ENCODE results near the gene FNDC3B. TPM values are rescaled to one million over a fixed set of nuclear protein-coding genes. Genes with fewer than 3 reads are reported as not detected.

The FNDC3B gene
- total and polyA plus RNA-seq, 2 donors (not counting 3 experiments of a cell fraction or from before 2014, with no cell fraction given): 91.6 to 295 TPM

GRCh38 chr3:172219750-172220149, 180.4 kb downstream of the FNDC3B start:
- POLR2A ChIA-PET: no interaction called here
- Histone ChIP-seq H3K36me3 (ENCODE audit: control insufficient read depth in 2 of 2, extremely low read depth in 1 of 2, insufficient read depth in 2 of 2, low read length in 2 of 2) (peaks cover 0 to 2% of the 10 kb centered on the region in 2 experiments), H3K79me2 (ENCODE audit: control insufficient read depth, insufficient read depth, low read length) (peaks cover 93% of the 10 kb centered on the region), H3K9me3 (replicated peaks; ENCODE audit: control insufficient read depth, insufficient read depth, low read length) (no peaks in the 10 kb centered on the region), H3K4me3 (replicated peaks in 1 of 3; ENCODE audit: insufficient read depth in 1 of 3, low read depth in 1 of 3, low read length in 3 of 3) (no peak overlapping the region), H3K4me1 (ENCODE audit: control insufficient read depth, extremely low read depth, insufficient read depth, low read length) (peaks cover 22% of the 10 kb centered on the region), H3K9me1 (replicated peaks; ENCODE audit: control insufficient read depth, extremely low read depth, insufficient read depth, low read length) (no peaks in the 10 kb centered on the region), H4K20me1 (replicated peaks; ENCODE audit: control insufficient read depth, extremely low read depth, insufficient read depth, low read length) (peaks cover 19% of the 10 kb centered on the region), H3K9ac (replicated peaks; ENCODE audit: extremely low read depth, insufficient read depth, low read length) (no peak overlapping the region), H3K27ac (ENCODE audit: insufficient read depth, low read depth, low read length) (no peak overlapping the region), H2AFZ (ENCODE audit: low read depth, low read length) (no peak overlapping the region), H3K27me3 (ENCODE audit: control insufficient read depth in 2 of 2, insufficient read depth in 2 of 2, low read length in 2 of 2) (no peaks in the 10 kb centered on the region), H3K4me2 (ENCODE audit: insufficient read depth, low read length) (no peak overlapping the region)
- BruUV-seq (replicated peaks): no TSS peak
- DNase-seq (ENCODE audit: low read depth, low spot score) (no peak), FAIRE-seq (no peak)
- CTCF ChIA-PET: interaction anchor here (1.3 kb wide), 1 partner anchor 11 kb away, joined by 3 read pairs; no protein-coding TSS in a partner anchor
- intact Hi-C loops (cut with micrococcal nuclease): no loop called here
- TF ChIP-seq CTCF (IDR thresholded peaks at IDR 0.05; ENCODE audit: extremely low read depth in 1 of 2, insufficient read depth in 1 of 2, low read depth in 1 of 2, low read length in 2 of 2) (no peak), POLR2A (IDR thresholded peaks at IDR 0.05; ENCODE audit: low read depth, low read length) (no peak), JUN (IDR thresholded peaks at IDR 0.05; ENCODE audit: borderline replicate concordance, insufficient read depth, insufficient read length, low read depth) (no peak), EZH2 (IDR thresholded peaks at IDR 0.05; ENCODE audit: borderline replicate concordance, low read depth, low read length, severe bottlenecking) (no peak), MAX (IDR thresholded peaks at IDR 0.05; ENCODE audit: insufficient read depth, insufficient read length) (no peak), MYC (IDR thresholded peaks at IDR 0.05; ENCODE audit: low read depth, low read length) (no peak)
- dilution Hi-C loops (cut with MboI; ENCODE audit: extremely low pct_ligation_motif_present, low sequenced_read_pairs): no loop called here

- Histone ChIP-seq H3K27me3 (ENCODE audit: control insufficient read depth in 2 of 2, insufficient read depth in 2 of 2, low read length in 2 of 2) (no peaks in the 10 kb centered on the region), H3K9me3 (replicated peaks; ENCODE audit: control insufficient read depth, insufficient read depth, low read length) (no peaks in the 10 kb centered on the region), H3K9me1 (replicated peaks; ENCODE audit: control insufficient read depth, extremely low read depth, insufficient read depth, low read length) (no peaks in the 10 kb centered on the region), H3K36me3 (ENCODE audit: control insufficient read depth in 2 of 2, extremely low read depth in 1 of 2, insufficient read depth in 2 of 2, low read length in 2 of 2) (peaks cover under 1 to 2% of the 10 kb centered on the region in 2 experiments), H2AFZ (ENCODE audit: low read depth, low read length) (no peak overlapping the region), H3K27ac (ENCODE audit: insufficient read depth, low read depth, low read length) (no peak overlapping the region), H3K79me2 (ENCODE audit: control insufficient read depth, insufficient read depth, low read length) (peaks cover 86% of the 10 kb centered on the region), H3K9ac (replicated peaks; ENCODE audit: extremely low read depth, insufficient read depth, low read length) (no peak overlapping the region), H4K20me1 (replicated peaks; ENCODE audit: control insufficient read depth, extremely low read depth, insufficient read depth, low read length) (peaks cover 23% of the 10 kb centered on the region), H3K4me1 (ENCODE audit: control insufficient read depth, extremely low read depth, insufficient read depth, low read length) (peaks cover 22% of the 10 kb centered on the region), H3K4me3 (replicated peaks in 1 of 3; ENCODE audit: insufficient read depth in 1 of 3, low read depth in 1 of 3, low read length in 3 of 3) (no peak overlapping the region), H3K4me2 (ENCODE audit: insufficient read depth, low read length) (no peak overlapping the region)
- ChIA-PET CTCF (interaction anchor here (0.6 to 1.3 kb wide), 2 partner anchors 13 to 41 kb away, joined by 3 read pairs; no protein-coding TSS in a partner anchor), POLR2A (no interaction called here)
- dilution Hi-C loops (cut with MboI; ENCODE audit: extremely low pct_ligation_motif_present, low sequenced_read_pairs) (no loop called here), intact Hi-C loops (cut with micrococcal nuclease) (no loop called here)
- no peak for FAIRE-seq
- DNase-seq (ENCODE audit: low read depth, low spot score): no peak
- TF ChIP-seq POLR2A (IDR thresholded peaks at IDR 0.05; ENCODE audit: low read depth, low read length) (no peak), CTCF (IDR thresholded peaks at IDR 0.05; ENCODE audit: extremely low read depth in 1 of 2, insufficient read depth in 1 of 2, low read depth in 1 of 2, low read length in 2 of 2) (no peak), FOS (IDR thresholded peaks at IDR 0.05; ENCODE audit: borderline replicate concordance, insufficient read depth, low read length) (no peak), JUN (IDR thresholded peaks at IDR 0.05; ENCODE audit: borderline replicate concordance, insufficient read depth, insufficient read length, low read depth) (no peak), MAX (IDR thresholded peaks at IDR 0.05; ENCODE audit: insufficient read depth, insufficient read length) (no peak), MYC (IDR thresholded peaks at IDR 0.05; ENCODE audit: low read depth, low read length) (no peak), GATA2 (IDR thresholded peaks at IDR 0.05; ENCODE audit: insufficient read depth, insufficient read length, low read depth, low read length) (no peak), POLR2AphosphoS5 (IDR thresholded peaks at IDR 0.05; ENCODE audit: insufficient read depth, low read depth, low read length) (no peak), EZH2 (IDR thresholded peaks at IDR 0.05; ENCODE audit: borderline replicate concordance, low read depth, low read length, severe bottlenecking) (no peak)
- BruUV-seq (replicated peaks): no TSS peak
These were observed 182.2 kb downstream of the FNDC3B start for GRCh38 chr3:172221547-172221946.
